BE2C (cell line): Measurements from ENCODE around the gene EGLN3.

Experiments used
- DNase-seq: peaks from one replicate; pipeline ENCODE4 v3.0.0-alpha.2; 2020
- H3K27me3 ChIP-seq: fragments of 250-450 bp; sonication (Bioruptor Pico); 2 replicates; pipeline ENCODE4 v1.5.1; 2020; ENCODE audit warnings: mild to moderate bottlenecking
- H3K36me3 ChIP-seq: fragments of 250-450 bp; sonication (Bioruptor Pico); 2 replicates; pipeline ENCODE4 v1.5.1; 2020; ENCODE audit warnings: mild to moderate bottlenecking
- H3K4me1 ChIP-seq: fragments of 250-450 bp; sonication (Bioruptor Pico); 2 replicates; pipeline ENCODE4 v1.5.1; 2020
- H3K4me3 ChIP-seq: 2 replicates; pipeline ENCODE4 v1.5.1; 2011; ENCODE audit warnings: low read depth, low read length
- H3K9me3 ChIP-seq: fragments of 250-450 bp; sonication (Bioruptor Pico); 2 replicates; pipeline ENCODE4 v1.5.1; 2020
- TF ChIP-seq, protein P1 (sequence below): IDR thresholded peaks from 2 replicates; pipeline ENCODE4 v1.5.1; 2012; ENCODE audit warnings: mild to moderate bottlenecking, low read depth, low read length

Gene EGLN3

GRCh38 chr14:33900706-33901105 is 50.2 kb downstream of the EGLN3 start:
- Histone ChIP-seq H3K27me3 (no peaks in the 10 kb centered on the region), H3K4me1 (no peaks in the 10 kb centered on the region; the same call in 1 of the 2 replicates), H3K4me3 (no peak overlapping the region), H3K36me3 (no peaks in the 10 kb centered on the region), H3K9me3 (no peaks in the 10 kb centered on the region)
- no peak for DNase-seq
- TF ChIP-seq, protein P1, sequence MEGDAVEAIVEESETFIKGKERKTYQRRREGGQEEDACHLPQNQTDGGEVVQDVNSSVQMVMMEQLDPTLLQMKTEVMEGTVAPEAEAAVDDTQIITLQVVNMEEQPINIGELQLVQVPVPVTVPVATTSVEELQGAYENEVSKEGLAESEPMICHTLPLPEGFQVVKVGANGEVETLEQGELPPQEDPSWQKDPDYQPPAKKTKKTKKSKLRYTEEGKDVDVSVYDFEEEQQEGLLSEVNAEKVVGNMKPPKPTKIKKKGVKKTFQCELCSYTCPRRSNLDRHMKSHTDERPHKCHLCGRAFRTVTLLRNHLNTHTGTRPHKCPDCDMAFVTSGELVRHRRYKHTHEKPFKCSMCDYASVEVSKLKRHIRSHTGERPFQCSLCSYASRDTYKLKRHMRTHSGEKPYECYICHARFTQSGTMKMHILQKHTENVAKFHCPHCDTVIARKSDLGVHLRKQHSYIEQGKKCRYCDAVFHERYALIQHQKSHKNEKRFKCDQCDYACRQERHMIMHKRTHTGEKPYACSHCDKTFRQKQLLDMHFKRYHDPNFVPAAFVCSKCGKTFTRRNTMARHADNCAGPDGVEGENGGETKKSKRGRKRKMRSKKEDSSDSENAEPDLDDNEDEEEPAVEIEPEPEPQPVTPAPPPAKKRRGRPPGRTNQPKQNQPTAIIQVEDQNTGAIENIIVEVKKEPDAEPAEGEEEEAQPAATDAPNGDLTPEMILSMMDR: no peak

DNA sequence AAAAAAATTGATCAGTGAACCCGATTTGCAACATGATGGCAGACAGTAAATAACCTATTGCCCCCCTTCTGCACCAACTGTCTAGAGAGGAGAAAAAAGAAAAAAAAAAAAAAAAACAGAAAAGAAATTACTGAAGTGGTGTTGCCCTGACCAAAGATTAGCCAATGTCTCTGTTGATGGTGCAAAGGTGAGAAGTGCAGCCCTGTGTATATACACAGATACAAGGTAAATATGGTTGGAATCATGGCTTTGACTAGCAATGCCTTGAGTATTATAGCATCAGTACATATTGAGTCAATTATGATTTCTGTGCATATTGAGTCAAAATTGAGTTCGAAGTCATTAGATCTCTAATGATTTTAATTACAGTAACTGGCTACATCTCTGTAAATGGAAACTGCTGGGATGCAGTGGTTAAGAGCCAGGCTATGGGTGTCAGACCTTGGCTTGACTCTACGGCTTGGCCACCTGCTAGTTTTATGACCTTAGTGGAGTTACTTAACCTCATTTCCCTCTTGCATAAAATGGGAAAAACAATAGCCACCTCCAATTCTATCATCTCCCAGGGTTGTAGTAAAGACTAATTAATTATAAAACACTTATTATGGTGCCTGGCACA is 51.0 kb downstream of the EGLN3 start:
- Histone ChIP-seq H3K4me3 (no peak overlapping the region), H3K4me1 (no peaks in the 10 kb centered on the region; the same call in 1 of the 2 replicates), H3K27me3 (no peaks in the 10 kb centered on the region), H3K9me3 (no peaks in the 10 kb centered on the region), H3K36me3 (no peaks in the 10 kb centered on the region)
- no peak for DNase-seq
- TF ChIP-seq, protein P1: no peak

- Histone ChIP-seq H3K27me3 (no peaks in the 10 kb centered on the region), H3K9me3 (no peaks in the 10 kb centered on the region), H3K4me3 (no peak overlapping the region), H3K4me1 (no peaks in the 10 kb centered on the region; the same call in 1 of the 2 replicates), H3K36me3 (no peaks in the 10 kb centered on the region)
- no peak for DNase-seq
- TF ChIP-seq, protein P1: no peak
Measured at GRCh38 chr14:33897878-33898535, 52.9 kb downstream of the EGLN3 start.

GRCh38 chr14:33897382-33897781 is 53.5 kb downstream of the EGLN3 start:
- Histone ChIP-seq H3K4me3 (no peak overlapping the region), H3K27me3 (no peaks in the 10 kb centered on the region), H3K36me3 (no peaks in the 10 kb centered on the region), H3K9me3 (no peaks in the 10 kb centered on the region), H3K4me1 (no peaks in the 10 kb centered on the region; the same call in 1 of the 2 replicates)
- DNase-seq: no peak
- TF ChIP-seq, protein P1: no peak

GRCh38 chr14:33894339-33894738 is 56.5 kb downstream of the EGLN3 start:
- Histone ChIP-seq H3K4me3 (no peak overlapping the region), H3K9me3 (no peaks in the 10 kb centered on the region), H3K36me3 (no peaks in the 10 kb centered on the region), H3K27me3 (no peaks in the 10 kb centered on the region), H3K4me1 (no peaks in the 10 kb centered on the region; the same call in 1 of the 2 replicates)
- DNase-seq: no peak
- TF ChIP-seq, protein P1: no peak

- H3K4me3 ChIP-seq: no peak overlapping the region
- H3K4me1 ChIP-seq: no peaks in the 10 kb centered on the region
- no peaks in the 10 kb centered on the region for H3K9me3 ChIP-seq
- no peaks in the 10 kb centered on the region for H3K27me3 ChIP-seq
- TF ChIP-seq, protein P1: no peak
- no peaks in the 10 kb centered on the region for H3K36me3 ChIP-seq
- no peak for DNase-seq
Measured at GRCh38 chr14:33891700-33892099, 59.2 kb downstream of the EGLN3 start.
